Lower leg skin (tissue), 3 donors: ENCODE measurements around the gene PCBP4.

Source experiments
- POLR2A ChIP-seq, 2 donors: fragments of 450-650 bp; IDR thresholded peaks; one replicate each; pipeline ENCODE4 v1.6.1; 2016 to 2017; ENCODE audit warnings: antibody characterized with exemption in 2 of 2, mild to moderate bottlenecking in 1 of 2, moderate library complexity in 1 of 2
- TF ChIP-seq, protein P1 (sequence below), 3 donors: fragments of 450-650 bp; IDR thresholded peaks; one replicate each; pipeline ENCODE4 v1.5.1; 2016; ENCODE audit warnings: antibody characterized with exemption in 3 of 3, mild to moderate bottlenecking in 3 of 3, moderate library complexity in 2 of 3

DNA sequence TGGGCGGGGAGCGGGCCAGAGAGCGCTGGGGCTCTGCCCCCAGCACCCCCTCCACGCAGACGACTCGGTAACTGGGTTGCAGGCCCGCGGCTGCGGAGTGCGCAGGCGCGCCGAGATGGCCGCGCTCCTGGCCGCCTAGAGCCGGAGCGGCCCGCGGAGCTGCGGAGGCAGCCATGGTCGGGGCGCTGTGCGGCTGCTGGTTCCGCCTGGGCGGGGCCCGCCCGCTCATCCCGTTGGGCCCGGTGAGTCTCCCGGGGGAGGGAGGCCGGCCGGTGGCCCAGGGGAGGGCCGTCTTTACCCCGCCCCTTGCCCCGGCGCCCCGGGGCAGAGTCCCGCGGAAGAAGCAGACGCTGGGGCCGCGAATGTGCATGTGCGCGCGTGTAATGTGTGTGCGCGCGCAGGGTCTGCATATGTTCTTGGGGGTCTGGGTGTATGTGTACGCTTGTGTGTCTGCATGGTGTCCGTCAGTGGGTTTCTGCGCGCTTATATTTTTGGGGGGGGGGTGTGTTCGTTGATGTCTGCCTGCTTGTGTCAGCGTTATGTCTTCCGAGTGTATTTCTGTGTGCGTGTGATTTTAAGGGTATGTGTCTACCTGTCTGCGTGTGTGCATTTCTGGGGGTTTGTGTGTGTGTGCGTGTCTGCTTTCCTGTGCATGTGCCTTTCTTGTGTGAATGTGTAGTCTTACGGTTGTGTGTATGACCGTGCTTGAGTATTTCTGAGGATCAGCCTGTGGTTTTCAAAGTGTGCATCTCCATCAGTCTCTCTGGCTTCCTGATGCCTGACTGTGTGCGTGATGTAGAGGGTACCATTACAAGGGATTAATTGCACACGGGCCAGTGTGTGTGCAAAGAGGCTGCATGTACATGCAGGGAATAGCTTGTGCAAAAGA is 8.0 kb upstream of the PCBP4 start, which contains the start of gene ABHD14A:
- TF ChIP-seq, protein P1, sequence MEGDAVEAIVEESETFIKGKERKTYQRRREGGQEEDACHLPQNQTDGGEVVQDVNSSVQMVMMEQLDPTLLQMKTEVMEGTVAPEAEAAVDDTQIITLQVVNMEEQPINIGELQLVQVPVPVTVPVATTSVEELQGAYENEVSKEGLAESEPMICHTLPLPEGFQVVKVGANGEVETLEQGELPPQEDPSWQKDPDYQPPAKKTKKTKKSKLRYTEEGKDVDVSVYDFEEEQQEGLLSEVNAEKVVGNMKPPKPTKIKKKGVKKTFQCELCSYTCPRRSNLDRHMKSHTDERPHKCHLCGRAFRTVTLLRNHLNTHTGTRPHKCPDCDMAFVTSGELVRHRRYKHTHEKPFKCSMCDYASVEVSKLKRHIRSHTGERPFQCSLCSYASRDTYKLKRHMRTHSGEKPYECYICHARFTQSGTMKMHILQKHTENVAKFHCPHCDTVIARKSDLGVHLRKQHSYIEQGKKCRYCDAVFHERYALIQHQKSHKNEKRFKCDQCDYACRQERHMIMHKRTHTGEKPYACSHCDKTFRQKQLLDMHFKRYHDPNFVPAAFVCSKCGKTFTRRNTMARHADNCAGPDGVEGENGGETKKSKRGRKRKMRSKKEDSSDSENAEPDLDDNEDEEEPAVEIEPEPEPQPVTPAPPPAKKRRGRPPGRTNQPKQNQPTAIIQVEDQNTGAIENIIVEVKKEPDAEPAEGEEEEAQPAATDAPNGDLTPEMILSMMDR (IDR thresholded peaks at IDR 0.05), result no peak
- no peak for TF ChIP-seq POLR2A (IDR thresholded peaks at IDR 0.05)
